NCI-H2107 treated with DMSO at 0.1 percent for 48 hours (cell line): ENCODE results near the gene RAB27B.

Experiments
- DNase-seq: peaks from one replicate; lab custom pipeline; 2025; ENCODE audit not compliant: unreplicated experiment; lab: John Stamatoyannopoulos, UW

The RAB27B gene

DNA sequence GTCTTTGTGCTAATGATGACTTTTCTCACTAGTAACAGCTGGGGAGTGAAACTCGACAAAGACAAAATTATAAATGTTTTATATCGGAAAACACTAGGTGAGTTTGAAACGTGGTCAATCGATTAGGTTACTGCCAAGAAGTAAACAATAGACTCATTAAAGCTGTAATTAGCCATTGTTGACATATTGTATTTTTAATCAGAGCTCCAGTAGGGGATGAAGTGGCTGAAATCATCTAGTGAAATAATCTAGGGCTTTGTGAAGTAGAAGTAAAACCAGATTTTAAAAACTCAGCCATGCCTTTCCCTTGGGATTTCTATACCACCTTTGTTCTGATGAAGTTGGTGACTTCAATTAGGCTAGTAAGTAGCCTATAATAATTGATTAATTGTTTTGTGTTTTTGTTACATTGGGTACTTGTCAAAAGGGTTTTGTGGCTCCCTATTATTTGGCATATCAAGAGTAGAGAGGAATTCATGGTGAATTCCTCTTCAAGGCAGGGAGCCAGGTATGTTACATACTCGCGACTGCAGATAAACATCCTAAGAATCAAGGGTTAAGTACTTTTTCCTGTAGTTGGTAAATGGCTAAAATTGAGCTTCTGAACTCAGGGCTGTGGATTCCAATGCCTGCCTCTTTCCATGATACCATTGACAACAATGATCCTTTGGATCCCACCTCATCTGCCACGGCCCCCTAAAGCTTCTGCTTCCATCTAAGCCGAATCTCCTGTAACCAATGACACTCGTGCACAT, 31.6 kb downstream of the RAB27B start:
- no peak for DNase-seq

DNA sequence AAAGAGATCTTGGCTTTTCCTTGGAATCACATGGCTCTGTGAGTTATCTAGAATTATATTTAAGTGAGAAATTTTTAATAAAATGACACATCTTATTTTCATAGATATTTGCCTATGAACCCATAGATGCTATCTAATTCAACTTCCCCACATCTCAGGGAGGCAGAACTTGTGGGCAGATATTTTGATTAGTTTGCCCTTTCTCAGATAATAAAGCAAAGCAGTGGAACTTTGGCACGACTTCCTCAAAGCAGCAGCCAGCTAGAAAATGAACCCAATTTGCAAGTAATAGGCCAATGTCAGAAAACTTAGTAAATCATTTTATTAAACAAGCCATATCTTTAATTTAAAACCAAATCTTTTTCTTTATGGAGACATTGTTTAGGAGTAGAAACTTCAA, 32.7 kb downstream of the RAB27B start:
- DNase-seq: no peak

GRCh38 chr18:54867131-54867530, 38.9 kb downstream of the RAB27B start:
- no peak for DNase-seq

GRCh38 chr18:54871231-54871630, 43.0 kb downstream of the RAB27B start:
- DNase-seq: no peak

- no peak for DNase-seq
These were observed 44.4 kb downstream of the RAB27B start for GRCh38 chr18:54872681-54873080.

DNA sequence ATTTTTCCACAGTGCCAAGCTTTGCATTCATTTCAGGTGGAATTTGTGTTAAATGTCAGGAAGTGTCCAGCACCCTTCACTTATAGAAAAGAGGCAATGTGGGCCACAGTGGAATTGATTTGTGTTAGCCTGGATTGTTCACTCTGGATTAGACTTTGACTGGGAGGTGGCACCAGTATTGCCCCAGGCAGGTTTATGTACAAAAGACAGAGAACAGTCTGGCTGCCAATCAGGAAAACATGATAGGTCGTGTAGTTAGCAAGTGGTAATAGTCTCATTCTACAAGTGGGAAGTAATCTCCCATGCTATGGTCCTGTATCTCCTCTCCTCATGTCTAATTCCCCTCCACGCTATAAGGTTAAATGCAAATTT, 45.6 kb downstream of the RAB27B start:
- DNase-seq: no peak

GRCh38 chr18:54875063-54875462, 46.8 kb downstream of the RAB27B start:
- DNase-seq: no peak

DNA sequence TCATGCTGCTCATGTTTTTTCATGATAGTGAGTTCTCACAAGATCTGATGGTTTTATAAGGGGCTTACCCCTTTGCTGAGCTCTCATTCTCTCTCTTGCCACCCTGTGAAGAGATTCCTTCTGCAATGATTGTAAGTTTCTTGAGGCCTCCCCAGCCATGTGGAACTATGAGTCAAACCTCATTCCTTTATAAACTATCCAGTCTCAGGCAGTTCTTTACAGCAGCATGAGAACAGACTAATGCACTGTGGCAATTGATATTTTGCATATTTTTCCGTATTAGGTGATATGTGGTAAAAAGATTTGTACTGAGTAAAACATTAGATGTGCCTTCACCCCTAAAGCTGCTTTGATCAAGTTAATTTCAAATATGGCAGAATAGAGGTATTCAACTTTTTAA, 48.8 kb downstream of the RAB27B start:
- no peak for DNase-seq

DNA sequence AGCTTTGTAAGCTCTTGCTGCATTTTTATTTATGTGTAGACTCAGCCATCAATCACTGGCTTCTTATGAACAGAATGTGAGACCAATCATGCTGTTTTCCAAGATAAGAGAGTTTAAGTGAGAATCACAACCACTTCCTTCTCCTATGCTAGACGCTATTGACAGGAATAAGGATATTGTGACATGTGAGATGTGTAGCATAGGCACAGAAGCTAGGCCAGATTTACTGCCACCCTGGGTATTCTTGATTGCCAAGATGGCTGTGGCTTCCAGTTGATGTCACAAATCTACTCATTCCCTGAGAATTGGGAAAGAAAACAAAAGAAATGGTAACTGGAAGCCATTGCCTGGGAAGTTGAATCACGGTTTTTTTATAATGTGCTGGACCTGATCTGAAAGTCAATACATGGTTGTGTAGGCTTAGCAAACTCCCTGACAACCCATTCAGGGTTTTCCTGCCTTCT, 49.9 kb downstream of the RAB27B start:
- DNase-seq: no peak

DNA sequence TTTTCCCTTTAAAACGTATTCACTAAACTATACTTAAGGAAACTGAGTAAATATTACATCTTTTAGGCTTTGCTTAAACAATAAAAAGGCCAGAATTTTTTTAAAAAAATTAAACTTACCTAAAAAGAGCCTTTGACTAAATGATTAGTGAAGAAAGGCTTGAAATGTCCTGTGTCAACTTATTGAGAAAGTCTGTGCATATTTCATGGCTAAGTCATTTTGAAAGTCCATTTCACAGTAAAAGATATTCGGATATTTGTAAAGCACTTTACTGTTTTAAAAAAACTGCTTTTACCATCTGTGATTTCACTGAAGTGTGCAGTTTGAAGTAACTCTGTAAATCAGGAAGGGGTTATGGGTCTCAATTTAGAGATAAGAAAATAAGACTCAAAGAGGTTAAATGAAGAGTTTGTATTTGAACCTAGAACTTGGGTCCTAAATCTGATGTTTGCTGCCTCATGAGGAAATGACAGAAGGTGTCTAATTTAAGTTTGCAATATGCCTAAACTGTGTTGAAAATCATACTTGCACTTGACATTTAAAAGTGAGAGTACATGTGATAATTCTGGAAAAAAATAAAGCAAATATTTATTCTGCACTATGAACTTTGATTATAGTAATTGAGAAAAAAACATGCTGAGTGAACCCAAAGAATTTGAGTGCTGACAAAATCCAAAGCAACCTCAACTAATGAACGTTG, 50.5 kb downstream of the RAB27B start:
- DNase-seq: no peak

GRCh38 chr18:54879691-54880090, 51.4 kb downstream of the RAB27B start:
- no peak for DNase-seq

GRCh38 chr18:54880395-54881105, 52.3 kb downstream of the RAB27B start:
- no peak for DNase-seq

DNA sequence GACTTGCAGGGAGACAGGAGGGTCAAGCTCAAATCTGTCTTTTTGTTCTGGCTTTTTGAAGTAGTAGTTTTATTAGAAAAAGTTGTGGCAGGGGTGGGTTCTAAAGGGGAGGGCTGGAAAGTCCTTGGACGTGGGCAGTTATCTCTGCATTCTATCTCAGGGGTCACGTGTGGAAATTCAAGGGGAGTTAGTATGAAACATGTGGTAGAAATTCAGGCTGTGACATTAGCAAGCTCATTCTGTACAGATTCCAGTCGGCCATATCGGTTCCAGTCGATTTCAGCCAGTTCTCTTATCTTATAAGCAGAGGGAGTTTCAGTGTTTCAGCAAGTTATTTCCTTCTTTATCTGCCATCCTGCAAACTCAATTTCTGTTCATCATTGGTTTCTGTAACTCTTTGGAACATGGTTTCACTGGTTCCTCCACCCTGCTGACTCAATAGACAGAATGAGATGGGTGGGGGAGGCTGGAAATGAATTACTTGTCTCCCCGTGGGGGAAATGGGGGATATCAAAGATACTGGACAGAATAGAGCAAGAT, 53.0 kb downstream of the RAB27B start:
- no peak for DNase-seq

DNA sequence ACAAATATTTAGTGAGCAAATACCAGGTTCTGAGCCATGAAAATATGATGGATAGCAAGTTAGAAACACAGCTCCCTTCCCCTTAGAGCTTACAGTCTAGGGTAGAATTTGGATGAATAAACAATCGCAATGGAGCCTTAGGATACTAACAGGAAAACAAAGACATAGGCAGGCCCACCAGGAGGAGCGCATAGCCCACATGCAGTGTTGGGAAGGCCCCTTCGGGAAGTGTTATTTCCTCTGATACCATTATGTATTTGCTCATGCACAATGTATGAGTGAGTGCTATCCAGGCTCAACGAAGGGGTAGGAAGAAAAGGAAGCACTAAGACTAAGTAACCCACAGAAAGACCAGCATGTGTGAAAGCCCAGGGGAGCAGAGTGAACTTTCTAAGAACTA, 54.0 kb downstream of the RAB27B start:
- no peak for DNase-seq

DNA sequence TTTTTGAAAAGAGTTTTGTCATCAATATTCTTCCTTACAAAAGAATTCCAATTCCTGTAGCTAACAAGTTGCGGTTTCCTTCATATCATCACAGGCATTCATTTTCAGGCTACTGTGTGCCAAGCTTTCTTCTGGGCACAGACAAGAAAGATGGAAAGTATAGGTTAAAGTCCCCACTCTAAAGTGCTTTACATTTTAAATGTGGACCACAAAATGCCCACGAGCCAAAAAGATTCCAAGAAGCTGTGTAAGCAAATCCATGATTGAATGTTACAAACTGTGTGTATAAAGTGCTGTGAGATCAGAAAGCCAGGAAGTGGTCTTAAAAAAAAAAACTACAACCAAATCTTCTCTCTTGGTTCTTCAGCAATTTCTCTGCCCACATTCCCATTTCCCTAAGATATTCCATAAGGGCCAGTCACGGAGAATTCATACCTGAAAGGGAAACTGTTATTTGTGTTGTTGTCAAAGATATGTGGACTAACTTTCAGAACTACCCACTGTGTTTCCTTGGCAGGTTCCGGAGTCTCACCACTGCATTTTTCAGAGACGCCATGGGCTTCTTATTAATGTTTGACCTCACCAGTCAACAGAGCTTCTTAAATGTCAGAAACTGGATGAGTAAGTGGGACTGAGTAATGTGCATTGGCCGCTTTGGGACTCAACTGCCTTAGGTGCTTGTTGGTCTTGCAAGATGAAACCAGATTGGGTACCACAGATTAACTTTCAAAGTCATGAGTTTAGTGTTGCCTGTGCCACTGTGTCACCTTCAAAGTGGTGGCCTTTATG, 55.7 kb downstream of the RAB27B start:
- DNase-seq: no peak

GRCh38 chr18:54888378-54888777, 60.1 kb downstream of the RAB27B start:
- no peak for DNase-seq

GRCh38 chr18:54888933-54889332, 60.7 kb downstream of the RAB27B start:
- no peak for DNase-seq

GRCh38 chr18:54899500-54899899, 71.2 kb downstream of the RAB27B start:
- DNase-seq: no peak

- DNase-seq: no peak
These were observed 72.0 kb downstream of the RAB27B start for GRCh38 chr18:54900290-54900689.

GRCh38 chr18:54904581-54904980, 76.3 kb downstream of the RAB27B start:
- DNase-seq: no peak

GRCh38 chr18:54905629-54906028, 77.4 kb downstream of the RAB27B start:
- DNase-seq: no peak
